Aorta (tissue), 5 donors: Measurements from ENCODE around the gene BNC2. TPM values are rescaled to one million over a fixed set of nuclear protein-coding genes. Genes with fewer than 3 reads are reported as not detected.

ENCODE experiments used
- ATAC-seq: fragments of 200-7000 bp; cut with Tn5 transposase; one replicate; pipeline ENCODE4 v1.9.1; 2022; ENCODE audit warnings: moderate library complexity; ENCODE audit not compliant: low FRiP score
- DNase-seq, 2 donors: peaks; one replicate each; pipeline ENCODE4 v3.0.0-alpha.2; 2020
- H3K27ac ChIP-seq, 2 donors: one replicate each; pipeline ENCODE4 v1.5.1; 2013; ENCODE audit warnings: low read length in 2 of 2, mild to moderate bottlenecking in 2 of 2, moderate library complexity in 2 of 2, control low read depth in 1 of 2, inconsistent platforms in 1 of 2, low read depth in 1 of 2
- H3K27me3 ChIP-seq, 2 donors: one replicate each; pipeline ENCODE4 v1.6.1; 2013; ENCODE audit warnings: control low read depth in 1 of 2, low read length in 1 of 2, mild to moderate bottlenecking in 1 of 2, moderate library complexity in 1 of 2; ENCODE audit not compliant: insufficient read depth in 2 of 2, control insufficient read depth in 1 of 2
- H3K36me3 ChIP-seq, 2 donors: one replicate each; pipeline ENCODE4 v1.6.1; 2013; ENCODE audit warnings: control low read depth in 1 of 2, low read length in 1 of 2, mild to moderate bottlenecking in 1 of 2; ENCODE audit not compliant: insufficient read depth in 2 of 2, control insufficient read depth in 1 of 2
- H3K4me1 ChIP-seq, 2 donors: one replicate each; pipeline ENCODE4 v1.6.1; 2013; ENCODE audit warnings: low read length in 2 of 2, control low read depth in 1 of 2, mild to moderate bottlenecking in 1 of 2, moderate library complexity in 1 of 2; ENCODE audit not compliant: insufficient read depth in 2 of 2, control insufficient read depth in 1 of 2
- H3K4me3 ChIP-seq, 2 donors: one replicate each; pipeline ENCODE4 v1.5.1; 2013; ENCODE audit warnings: low read length in 2 of 2, control low read depth in 1 of 2, mild to moderate bottlenecking in 1 of 2
- H3K9me3 ChIP-seq: one replicate; pipeline ENCODE4 v1.6.1; 2013; ENCODE audit warnings: mild to moderate bottlenecking, low read length; ENCODE audit not compliant: control insufficient read depth
- WGBS, 2 donors: extraction: QIAGEN DNeasy Blood & Tissue Kit; methylation state at CpG; one replicate each; pipeline ENCODE4 v1.1.7; 2013; 5-methylcytosine and 5-hydroxymethylcytosine counted together
- intact Hi-C, 2 donors: fragments of 100-400 bp; cut with DNase I; formaldehyde crosslinking; loops; one replicate each; pipeline versions ENCODE4 v1.14.2 to v1.15.0; 2022
- polyA plus RNA-seq, 2 donors: library from polyadenylated mRNA; stranded (reverse); fragments of 200-250 nt; gene quantifications; one replicate each; pipeline ENCODE4 v1.2.3, GENCODE V29; 2013
- total RNA-seq, 2 donors: library from RNA; stranded (reverse); fragmentation: NEBNext Ultra II Directional; extraction: Animal tissue kit (Norgen Biotek cat#: 25700); gene quantifications; one replicate each; pipeline ENCODE4 v1.2.1, GENCODE V29; 2021
- donor health status: healthy with polysubstance abuse.
- donor health status: Bipolar disorder and iron deficiency.
- donor health status: DM: no; HTN: no; CAD: no.
- donor health status: DM: no; HTN: no; CAD: no.
- donor health status: DM: yes; HTN: yes; CAD: no.

BNC2 gene
- total and polyA plus RNA-seq, 4 donors = 0.36 to 69.0 (median 11.5) TPM

GRCh38 chr9:16597136-16597535 lies 273.3 kb downstream of the BNC2 start:
- ATAC-seq = no peak
- no peak overlapping the region for H3K27ac ChIP-seq
- no peaks in the 10 kb centered on the region for H3K4me1 ChIP-seq
- no peaks in the 10 kb centered on the region for H3K27me3 ChIP-seq
- no peak overlapping the region for H3K4me3 ChIP-seq
- no peak for DNase-seq
- 59 to 66% methylated on average over 1 of the region's 1 CpG for WGBS, 2 donors
- no peaks in the 10 kb centered on the region for H3K36me3 ChIP-seq
- H3K9me3 ChIP-seq = no peaks in the 10 kb centered on the region
- intact Hi-C loops = no loop called here

- H3K4me1 ChIP-seq = no peaks in the 10 kb centered on the region
- no peaks in the 10 kb centered on the region for H3K9me3 ChIP-seq
- WGBS, 2 donors = 96 to 97% methylated on average over 2 of the region's 2 CpGs
- H3K4me3 ChIP-seq = no peak overlapping the region
- ATAC-seq = no peak
- H3K36me3 ChIP-seq = no peaks in the 10 kb centered on the region
- intact Hi-C loops = no loop called here
- DNase-seq = no peak
- H3K27ac ChIP-seq = no peak overlapping the region
- H3K27me3 ChIP-seq = no peaks in the 10 kb centered on the region
These were observed 275.2 kb downstream of the BNC2 start for GRCh38 chr9:16595227-16595626.

DNA sequence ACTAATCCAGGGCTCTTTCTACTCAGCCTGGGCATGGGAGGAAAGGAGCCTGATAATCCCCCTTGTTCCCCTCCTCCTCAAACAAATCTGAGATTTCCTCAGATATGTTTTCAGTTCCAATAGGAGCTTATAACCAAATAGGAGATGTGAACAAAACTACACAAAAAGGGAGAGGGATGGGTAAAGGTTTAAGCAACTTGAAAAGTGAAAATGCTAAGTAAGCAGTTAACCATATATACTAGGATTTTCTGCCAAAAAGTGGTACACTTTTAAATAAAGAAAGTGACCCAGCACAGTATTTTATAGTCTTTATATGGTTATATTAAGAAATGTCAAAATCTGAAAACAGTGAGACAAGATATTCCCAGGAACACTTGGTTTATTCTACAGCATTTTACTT lies 275.7 kb downstream of the BNC2 start:
- H3K9me3 ChIP-seq = no peaks in the 10 kb centered on the region
- no peaks in the 10 kb centered on the region for H3K4me1 ChIP-seq
- no peaks in the 10 kb centered on the region for H3K27me3 ChIP-seq
- ATAC-seq (no peak), DNase-seq (no peak)
- intact Hi-C loops = no loop called here
- H3K36me3 ChIP-seq = no peaks in the 10 kb centered on the region
- no peak overlapping the region for H3K27ac ChIP-seq
- no peak overlapping the region for H3K4me3 ChIP-seq

GRCh38 chr9:16593746-16594145 lies 276.7 kb downstream of the BNC2 start:
- Histone ChIP-seq H3K4me1 (no peaks in the 10 kb centered on the region), H3K36me3 (no peaks in the 10 kb centered on the region), H3K27ac (no peak overlapping the region), H3K9me3 (no peaks in the 10 kb centered on the region), H3K27me3 (no peaks in the 10 kb centered on the region), H3K4me3 (no peak overlapping the region)
- ATAC-seq (no peak), DNase-seq (no peak)
- WGBS, 2 donors = 94 to 96% methylated on average over 1 of the region's 1 CpG
- intact Hi-C loops = no loop called here

- Histone ChIP-seq H3K36me3 (no peaks in the 10 kb centered on the region), H3K27ac (no peak overlapping the region), H3K4me1 (no peaks in the 10 kb centered on the region), H3K27me3 (no peaks in the 10 kb centered on the region), H3K9me3 (no peaks in the 10 kb centered on the region), H3K4me3 (no peak overlapping the region)
- ATAC-seq (no peak), DNase-seq (no peak)
- WGBS, 2 donors = 74% methylated on average over 5 of the region's 5 CpGs
- intact Hi-C loops = no loop called here
These were observed 279.4 kb downstream of the BNC2 start for GRCh38 chr9:16591092-16591491.

DNA sequence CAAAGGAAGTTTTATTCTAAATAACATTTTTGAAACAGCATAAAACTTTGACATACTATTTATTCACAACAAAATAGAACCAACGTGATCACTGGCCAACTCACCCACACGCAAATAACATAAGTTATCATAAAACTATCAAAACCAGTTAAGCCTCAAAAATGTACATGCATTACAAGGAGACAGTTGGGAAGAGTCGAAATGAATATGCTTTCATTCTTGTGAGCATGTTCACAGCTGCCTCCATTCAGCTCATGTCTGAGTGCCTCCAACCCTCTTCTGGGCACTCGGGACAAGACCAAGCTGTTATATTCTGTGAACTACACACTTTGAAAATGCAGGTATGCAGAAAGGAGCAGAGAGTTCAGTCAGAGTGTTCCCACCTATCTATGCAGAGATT lies 284.9 kb downstream of the BNC2 start:
- no peak overlapping the region for H3K4me3 ChIP-seq
- H3K27me3 ChIP-seq = no peaks in the 10 kb centered on the region
- H3K27ac ChIP-seq = no peak overlapping the region
- H3K9me3 ChIP-seq = no peaks in the 10 kb centered on the region
- ATAC-seq (no peak), DNase-seq (no peak)
- 88 to 91% methylated on average over 4 of the region's 4 CpGs for WGBS, 2 donors
- no peaks in the 10 kb centered on the region for H3K4me1 ChIP-seq
- H3K36me3 ChIP-seq = no peaks in the 10 kb centered on the region
- intact Hi-C loops = loop anchor here in 1 of 2 donors (10.0 kb wide), 1 partner anchor 71 kb away; no protein-coding TSS in a partner anchor

DNA sequence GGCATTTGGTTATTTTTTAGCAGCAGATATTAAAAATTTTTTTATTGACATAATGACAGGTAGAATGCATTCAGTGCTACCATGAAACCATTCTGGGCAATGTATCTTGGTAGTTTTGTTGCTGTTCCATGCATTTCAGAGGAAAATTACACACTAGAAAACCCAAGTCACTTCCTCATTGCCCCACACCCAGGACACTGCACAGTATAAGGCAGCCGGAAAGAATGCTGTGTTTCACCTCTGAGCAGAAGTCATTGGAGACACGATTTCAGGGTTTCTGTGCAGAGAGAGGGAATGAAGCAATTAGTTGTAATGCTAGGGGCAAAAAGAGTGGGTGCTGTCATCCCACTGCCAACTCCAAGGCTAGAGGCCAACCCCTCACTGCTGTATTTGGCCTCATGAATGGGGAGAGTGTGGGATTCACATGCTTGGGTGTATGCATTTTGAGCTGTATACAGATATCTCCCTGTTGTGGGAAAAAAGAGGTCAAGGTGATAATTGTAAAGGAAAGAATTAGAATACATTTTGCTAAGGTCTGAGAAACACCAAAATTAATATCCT lies 290.5 kb downstream of the BNC2 start:
- H3K9me3 ChIP-seq = no peaks in the 10 kb centered on the region
- H3K27me3 ChIP-seq = no peaks in the 10 kb centered on the region
- no peak overlapping the region for H3K4me3 ChIP-seq
- no peak overlapping the region for H3K27ac ChIP-seq
- ATAC-seq = no peak
- H3K36me3 ChIP-seq = no peaks in the 10 kb centered on the region
- 70 to 72% methylated on average over 2 of the region's 2 CpGs for WGBS, 2 donors
- no peak for DNase-seq
- intact Hi-C loops = loop anchor here in 1 of 2 donors (10.0 kb wide), 1 partner anchor 65 kb away; no protein-coding TSS in a partner anchor
- H3K4me1 ChIP-seq = peaks cover 0 to 3% of the 10 kb centered on the region in 2 donors

DNA sequence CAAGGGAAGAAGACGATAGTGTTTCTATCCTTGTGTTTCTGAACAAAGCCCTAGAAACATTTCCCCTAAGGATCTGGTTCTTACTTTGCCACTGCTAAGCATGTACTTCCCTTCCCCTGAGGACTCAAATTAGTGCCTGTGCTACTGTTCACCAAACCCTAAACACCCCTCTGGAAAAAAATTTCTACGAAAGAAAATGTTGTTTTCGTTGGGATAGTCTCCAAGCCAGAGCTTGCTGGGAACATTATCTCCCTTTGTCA lies 294.6 kb downstream of the BNC2 start:
- no peaks in the 10 kb centered on the region for H3K9me3 ChIP-seq
- H3K4me1 ChIP-seq = peaks cover 0 to 3% of the 10 kb centered on the region in 2 donors
- no peak overlapping the region for H3K27ac ChIP-seq
- WGBS, 2 donors = 30 to 40% methylated on average over 3 of the region's 3 CpGs
- H3K4me3 ChIP-seq = no peak overlapping the region
- intact Hi-C loops = no loop called here
- ATAC-seq (no peak), DNase-seq (no peak)
- no peaks in the 10 kb centered on the region for H3K27me3 ChIP-seq
- H3K36me3 ChIP-seq = no peaks in the 10 kb centered on the region

DNA sequence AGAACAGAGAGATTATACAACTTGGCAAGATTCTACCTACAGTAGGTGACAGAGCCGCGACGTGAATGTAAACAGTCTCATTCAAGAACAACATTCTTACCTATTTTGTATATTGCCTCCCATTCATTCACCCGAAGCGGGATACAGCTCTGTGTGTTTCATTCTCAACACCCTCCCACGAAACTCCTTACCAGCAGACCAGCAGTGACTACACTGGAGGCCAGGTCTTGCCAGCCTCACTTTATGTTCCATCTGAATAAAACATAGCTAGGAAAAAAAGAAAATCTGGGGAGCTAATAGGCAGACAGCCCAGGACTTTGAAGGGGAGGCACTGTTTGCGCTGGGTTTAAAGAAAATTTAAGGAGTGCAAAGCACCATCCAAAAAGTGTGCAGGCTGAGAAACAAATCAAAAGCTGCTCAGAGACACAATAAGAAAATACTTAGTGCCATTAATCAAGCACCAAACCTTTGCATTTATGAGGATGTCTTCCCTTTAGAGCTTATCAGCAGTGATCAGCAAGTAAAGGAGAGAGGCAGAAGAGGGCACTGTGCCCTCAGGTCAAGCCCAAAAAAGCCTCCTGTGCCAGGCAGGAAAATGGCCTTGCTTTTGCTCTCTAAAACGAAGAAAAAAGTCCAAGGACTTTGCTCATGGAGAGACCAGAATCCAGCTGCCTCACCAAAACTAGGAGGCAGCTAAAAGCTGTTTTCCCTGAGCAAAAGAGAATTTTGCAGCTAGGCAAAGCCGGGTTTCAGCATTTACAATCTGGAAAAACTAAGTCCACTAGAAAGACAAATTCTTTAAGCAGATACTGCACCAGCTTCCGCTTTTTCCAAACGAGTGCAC lies 295.1 kb downstream of the BNC2 start:
- intact Hi-C loops = no loop called here
- no peak for DNase-seq
- no peak overlapping the region for H3K4me3 ChIP-seq
- no peak overlapping the region for H3K27ac ChIP-seq
- H3K4me1 ChIP-seq = peaks cover 0 to 3% of the 10 kb centered on the region in 2 donors
- WGBS, 2 donors = 55 to 58% methylated on average over 11 of the region's 11 CpGs
- H3K36me3 ChIP-seq = no peaks in the 10 kb centered on the region
- H3K9me3 ChIP-seq = no peaks in the 10 kb centered on the region
- no peak for ATAC-seq
- H3K27me3 ChIP-seq = no peaks in the 10 kb centered on the region
